ENCODE data around the gene PRAC1.

PRAC1 gene

GRCh38 chr17:48692049-48692448, 30.3 kb downstream of the PRAC1 start:
- DNase-seq = no peak

GRCh38 chr17:48690655-48691054, 31.7 kb downstream of the PRAC1 start:
- DNase-seq = no peak

- no peak for DNase-seq
Observed at GRCh38 chr17:48681609-48682008, 40.7 kb downstream of the PRAC1 start.

DNA sequence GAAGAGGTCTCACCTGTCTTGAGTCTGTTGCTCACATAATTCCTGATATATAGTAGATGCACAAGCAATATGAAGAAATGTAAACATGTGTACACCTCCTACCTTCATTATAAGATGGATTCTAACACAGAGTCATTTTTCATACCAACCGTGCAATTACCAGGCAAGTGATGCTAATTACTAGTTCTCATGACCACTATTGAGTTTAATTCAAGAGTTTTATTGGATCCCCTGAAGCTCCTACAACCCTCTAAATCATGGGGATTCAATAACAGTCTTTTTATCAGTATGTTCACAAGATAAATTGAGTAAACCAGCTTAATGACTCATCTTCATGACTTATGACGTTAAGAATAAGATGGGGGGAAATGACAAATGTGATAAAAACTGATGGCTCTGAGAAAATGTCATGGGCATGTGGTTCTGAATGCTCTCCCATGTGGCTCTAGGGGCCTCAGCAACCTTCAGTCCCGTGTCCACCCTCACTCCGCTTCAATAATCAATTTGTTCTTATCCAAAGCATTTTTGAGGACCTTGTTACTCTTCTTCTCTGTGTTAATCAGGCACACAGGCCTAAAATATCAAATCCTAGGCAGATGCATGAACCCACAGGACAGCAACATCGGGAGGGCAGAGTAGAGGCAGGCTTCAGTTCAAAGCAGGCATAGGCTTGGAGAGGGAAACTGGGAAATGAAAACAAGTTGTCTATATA, 42.8 kb downstream of the PRAC1 start:
- no peak for DNase-seq

DNA sequence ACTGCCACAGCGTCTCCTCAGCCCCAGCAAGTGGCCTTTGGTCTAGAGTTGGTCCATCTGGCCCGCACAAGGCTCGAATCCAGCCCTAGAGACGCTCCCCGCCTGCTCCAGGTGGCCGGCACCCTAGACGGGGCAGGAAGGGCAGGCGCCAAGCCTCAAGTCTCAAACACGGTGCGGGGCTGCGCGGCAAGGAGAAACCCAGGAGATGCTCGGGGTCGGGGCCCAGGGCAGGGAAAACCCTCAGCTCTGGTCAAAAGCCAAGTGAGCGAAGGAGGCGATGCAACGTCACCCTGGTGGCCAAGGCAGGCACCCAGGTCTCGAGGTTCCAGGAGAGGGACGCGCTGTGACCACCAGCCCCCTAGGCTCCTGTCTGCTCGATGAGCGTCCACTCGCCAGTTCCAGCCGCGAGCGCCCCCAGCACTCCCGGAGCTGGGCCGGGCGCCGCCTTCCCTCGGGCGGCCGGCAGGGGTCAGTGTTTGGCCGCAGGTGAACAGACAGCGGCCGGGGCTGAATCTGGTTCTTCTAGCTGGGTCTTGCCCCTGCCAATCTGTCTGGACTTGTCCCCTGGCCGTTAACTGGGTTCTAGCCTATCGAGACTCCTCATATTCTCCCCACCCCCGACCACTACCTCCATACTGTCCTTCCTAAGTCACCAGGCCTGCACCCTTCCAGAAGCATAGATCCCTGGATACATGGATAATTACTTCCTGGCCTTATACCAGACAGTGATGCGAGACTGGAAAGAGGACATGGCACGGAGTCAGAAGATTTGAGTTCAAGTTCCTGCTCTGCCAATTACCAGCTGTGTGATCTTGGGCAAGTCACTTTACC, 44.0 kb downstream of the PRAC1 start:
- DNase-seq = peak; percentile 5

- DNase-seq = no peak
Observed at GRCh38 chr17:48676963-48677558, 45.3 kb downstream of the PRAC1 start.

GRCh38 chr17:48672340-48672739, 50.0 kb downstream of the PRAC1 start:
- no peak for DNase-seq
